Measurements from ENCODE around the gene LGALS3BP.

- TF ChIP-seq POLR2A (IDR thresholded peaks at IDR 0.05) (no peak), CTCF (IDR thresholded peaks at IDR 0.05) (no peak)
Measured at GRCh38 chr17:79012563-79013134, 32.9 kb upstream of the LGALS3BP start.
